Heart right ventricle (tissue), 16 donors: Measurements from ENCODE around the gene CD226. TPM values are rescaled to one million over a fixed set of nuclear protein-coding genes. Genes with fewer than 3 reads are reported as not detected.

Source experiments
- ATAC-seq, 8 donors: fragments of 200-7000 bp; cut with Tn5 transposase; one replicate each; pipeline ENCODE4 v1.9.1; 2020; ENCODE audit warnings: mild to moderate bottlenecking in 8 of 8, moderate library complexity in 8 of 8, moderate number of reproducible peaks in 1 of 8
- DNase-seq, 2 donors: peaks; one replicate each; pipeline ENCODE4 v3.0.0-alpha.2; 2020
- H3K27ac ChIP-seq, 10 donors: fragments of 200-600 bp; sonication (generic) in 2 of 10; one replicate each; pipeline versions ENCODE4 v1.5.0 to v1.8.0; 2020 to 2022; ENCODE audit warnings: mild to moderate bottlenecking in 3 of 10
- H3K27me3 ChIP-seq, 7 donors: fragments of 200-600 bp; one replicate each; pipeline ENCODE4 v1.8.0; 2021 to 2022; ENCODE audit warnings: mild to moderate bottlenecking in 2 of 7
- H3K36me3 ChIP-seq, 9 donors: fragments of 200-600 bp; sonication (generic) in 1 of 9; one replicate each; pipeline versions ENCODE4 v1.5.0 to v1.8.0; 2020 to 2022; ENCODE audit warnings: mild to moderate bottlenecking in 2 of 9
- H3K4me1 ChIP-seq, 9 donors: fragments of 200-600 bp; sonication (generic) in 1 of 9; one replicate each; pipeline versions ENCODE4 v1.5.0 to v1.8.0; 2020 to 2022; ENCODE audit warnings: mild to moderate bottlenecking in 4 of 9
- H3K4me3 ChIP-seq, 10 donors: fragments of 200-600 bp; sonication (generic) in 2 of 10; one replicate each; pipeline versions ENCODE4 v1.5.0 to v1.8.0; 2020 to 2022; ENCODE audit warnings: mild to moderate bottlenecking in 7 of 10, moderate library complexity in 2 of 10
- H3K9me3 ChIP-seq, 11 donors: fragments of 200-600 bp in 10 of 11; sonication (generic) in 2 of 11; one replicate each; pipeline versions ENCODE4 v1.5.0 to v1.8.0; 2013 to 2022; ENCODE audit warnings: mild to moderate bottlenecking in 2 of 11, control low read depth in 1 of 11, moderate library complexity in 1 of 11
- CTCF ChIP-seq, 9 donors: fragments of 200-600 bp; sonication (generic) in 2 of 9; IDR thresholded peaks; one replicate each; pipeline versions ENCODE4 v1.5.0 to v1.8.0; 2021 to 2022; ENCODE audit warnings: antibody characterized with exemption in 9 of 9, mild to moderate bottlenecking in 5 of 9, moderate library complexity in 1 of 9
- WGBS, 2 donors: extraction: QIAGEN DNeasy Blood & Tissue Kit; methylation state at CpG; one replicate each; pipeline ENCODE4 v1.1.7; 2013; ENCODE audit warnings: inconsistent platforms in 1 of 2; 5-methylcytosine and 5-hydroxymethylcytosine counted together
- intact Hi-C, 10 donors: fragments of 100-400 bp; cut with DNase I; formaldehyde crosslinking; loops; one replicate each; pipeline versions ENCODE4 v1.11.1 to v1.14.2; 2022
- polyA plus RNA-seq, 2 donors: library from polyadenylated mRNA; stranded (reverse); fragments of 200-250 nt; gene quantifications; one replicate each; pipeline ENCODE4 v1.2.3, GENCODE V29; 2013
- total RNA-seq, 10 donors: library from RNA; stranded (reverse); fragmentation: NEBNext Ultra II Directional in 3 of 10; extraction: Animal tissue kit (Norgen Biotek cat#: 25700) in 3 of 10; gene quantifications; one replicate each; pipeline versions ENCODE4 v1.2.1 to v1.2.4, GENCODE V29; 2021 to 2023
- donor health status: Arrhythmogenic right ventricular cardiomyopathy.
- donor health status: ischemic (EF 13 %, LVEDD 7.1; RV severe dilation, severe dysfunction).
- donor health status: healthy with polysubstance abuse.
- donor health status: DM: no; HTN: yes; CAD: no.
- donor health status: DM: no; HTN: no; CAD: no.
- donor health status: ischemic (EF 25% LVEDD 6.9; RV normal size, moderate dysfunction).
- donor health status: ischemic (EF 25% LVEDD 5.7; RV mildly dilated, moderate dysfunction).
- donor health status: healthy.
- donor health status: DM: yes; HTN: yes; CAD: no.
- donor health status: Ischemic cardiomyopathy.
- donor health status: ischemic (EF 35%, LVEDD 5.7; RV mildly dilated, moderate dysfunction).
- donor health status: nonischemic (EF 11% LVEDD 7.7; RV severe dilation, severe dysfunction).
- donor health status: DM: yes; HTN: yes; CAD: no.
- donor health status: PGD.
- donor health status: ischemic (EF 29% LVEDD 5.4; RV normal size, mild dysfunction).
- donor health status: nonischemic (EF 23%, LVEDD 6.1; RV moderate dilation, normal function).

CD226 gene
- total and polyA plus RNA-seq, 12 donors, result 0.19 to 4.1 (median 0.98) TPM

GRCh38 chr18:69936191-69936558 lies 11.5 kb downstream of the CD226 start:
- intact Hi-C loops, result loop anchor here in 1 of 10 donors (10.0 kb wide), 1 partner anchor 61 kb away; no protein-coding TSS in a partner anchor
- WGBS, 2 donors, result 29 to 35% methylated on average over 4 of the region's 4 CpGs
- no peak for TF ChIP-seq CTCF (IDR thresholded peaks at IDR 0.05)
- Histone ChIP-seq H3K27ac (peak overlapping the region in 1 of 10 donors; percentile 55), H3K36me3 (no peaks in the 10 kb centered on the region), H3K4me1 (peaks cover 0 to 10% (median 5%) of the 10 kb centered on the region in 9 donors), H3K9me3 (peaks cover 0 to under 1% (median 0%) of the 10 kb centered on the region in 11 donors), H3K27me3 (no peaks in the 10 kb centered on the region), H3K4me3 (no peak overlapping the region)
- DNase-seq (peak in 1 of 2 donors; percentile 12), ATAC-seq (peak; percentile 61 to 93 (median 80))

GRCh38 chr18:69935319-69936190 lies 12.1 kb downstream of the CD226 start:
- peaks cover 0 to 10% (median 5%) of the 10 kb centered on the region in 9 donors for H3K4me1 ChIP-seq
- WGBS, 2 donors, result 89 to 90% methylated on average over 12 of the region's 12 CpGs
- intact Hi-C loops, result loop anchor here in 1 of 10 donors (10.0 kb wide), 1 partner anchor 61 kb away; no protein-coding TSS in a partner anchor
- ATAC-seq (peak in 3 of 8 donors; percentile 8 to 29 (median 11)), DNase-seq (no peak)
- no peaks in the 10 kb centered on the region for H3K9me3 ChIP-seq
- H3K27ac ChIP-seq, result peak overlapping the region in 1 of 10 donors; percentile 55
- no peaks in the 10 kb centered on the region for H3K36me3 ChIP-seq
- H3K27me3 ChIP-seq, result no peaks in the 10 kb centered on the region
- no peak for TF ChIP-seq CTCF (IDR thresholded peaks at IDR 0.05)
- no peak overlapping the region for H3K4me3 ChIP-seq

- Histone ChIP-seq H3K36me3 (no peaks in the 10 kb centered on the region), H3K27ac (no peak overlapping the region), H3K27me3 (no peaks in the 10 kb centered on the region), H3K9me3 (no peaks in the 10 kb centered on the region), H3K4me1 (peaks cover 0 to 10% (median 5%) of the 10 kb centered on the region in 9 donors), H3K4me3 (no peak overlapping the region)
- no peak for TF ChIP-seq CTCF (IDR thresholded peaks at IDR 0.05)
- WGBS, 2 donors, result 84% methylated on average over 4 of the region's 4 CpGs
- intact Hi-C loops, result loop anchor here in 1 of 10 donors (10.0 kb wide), 1 partner anchor 60 kb away; no protein-coding TSS in a partner anchor
- no peak for DNase-seq
- no peak for ATAC-seq
Measured at GRCh38 chr18:69934601-69935265, 12.9 kb downstream of the CD226 start.

GRCh38 chr18:69929041-69929774 lies 18.5 kb downstream of the CD226 start:
- Histone ChIP-seq H3K4me1 (no peaks in the 10 kb centered on the region), H3K27ac (no peak overlapping the region), H3K4me3 (no peak overlapping the region), H3K9me3 (no peaks in the 10 kb centered on the region), H3K36me3 (no peaks in the 10 kb centered on the region), H3K27me3 (no peaks in the 10 kb centered on the region)
- DNase-seq (no peak), ATAC-seq (no peak)
- TF ChIP-seq CTCF (IDR thresholded peaks at IDR 0.05), result no peak
- intact Hi-C loops, result no loop called here
- WGBS, 2 donors, result 90 to 93% methylated on average over 5 of the region's 5 CpGs
